GM19455 (cell line): ENCODE measurements around the gene GAL3ST3.
"Not testable (repeated sequence)": the region's sequence is repeated elsewhere in the genome, so short reads cannot be mapped to it uniquely, and the experiment has no call there.

Experiments
- ATAC-seq: cut with Tn5 transposase; IDR thresholded peaks from one replicate; pipeline ENCODE4 v1.9.1; 2021; ENCODE audit not compliant: unreplicated experiment

GAL3ST3 gene

DNA sequence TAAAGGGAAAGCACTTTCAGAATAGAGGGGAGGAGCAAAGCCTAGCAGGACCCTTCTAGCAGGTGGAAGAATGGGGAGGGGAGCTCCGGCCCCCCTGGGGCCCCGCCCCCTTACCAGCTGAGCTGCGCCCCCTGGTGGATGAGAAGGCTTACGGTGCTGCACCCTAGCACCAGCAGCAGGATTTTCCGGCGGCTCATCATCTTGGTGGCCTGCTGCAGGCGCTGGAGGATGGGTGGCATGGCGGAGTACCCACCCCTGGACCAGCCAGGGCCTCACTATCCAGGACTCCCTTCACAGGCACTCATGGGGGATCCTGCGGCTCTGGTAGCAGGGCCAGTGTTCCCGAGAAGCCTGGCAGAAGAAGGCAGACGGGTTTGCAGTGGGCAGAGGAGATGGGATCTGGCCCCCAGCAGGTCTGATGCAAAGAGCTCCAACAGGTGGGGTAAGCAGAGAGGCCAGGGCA, 3.8 kb downstream of the GAL3ST3 start:
- ATAC-seq = no peak

DNA sequence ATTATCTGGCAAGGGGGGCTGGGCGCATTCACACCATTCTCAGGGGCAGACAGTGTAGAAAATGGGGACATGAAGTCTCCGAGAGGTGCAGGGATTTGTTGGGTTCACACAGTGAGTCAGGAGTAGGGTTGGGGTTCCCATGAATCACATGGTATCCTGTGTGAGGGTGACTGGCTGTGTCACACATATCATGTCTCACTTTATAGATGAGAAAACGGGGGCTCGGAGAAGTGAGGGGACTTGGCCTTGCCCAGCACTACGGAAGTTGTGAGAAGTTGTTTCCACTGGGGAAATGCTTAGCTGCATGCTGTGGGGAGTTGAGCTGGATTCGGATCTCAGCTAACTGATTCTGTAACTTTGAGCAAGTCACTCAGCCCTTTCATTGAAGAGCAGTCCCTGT, 4.2 kb downstream of the GAL3ST3 start:
- ATAC-seq = no peak

DNA sequence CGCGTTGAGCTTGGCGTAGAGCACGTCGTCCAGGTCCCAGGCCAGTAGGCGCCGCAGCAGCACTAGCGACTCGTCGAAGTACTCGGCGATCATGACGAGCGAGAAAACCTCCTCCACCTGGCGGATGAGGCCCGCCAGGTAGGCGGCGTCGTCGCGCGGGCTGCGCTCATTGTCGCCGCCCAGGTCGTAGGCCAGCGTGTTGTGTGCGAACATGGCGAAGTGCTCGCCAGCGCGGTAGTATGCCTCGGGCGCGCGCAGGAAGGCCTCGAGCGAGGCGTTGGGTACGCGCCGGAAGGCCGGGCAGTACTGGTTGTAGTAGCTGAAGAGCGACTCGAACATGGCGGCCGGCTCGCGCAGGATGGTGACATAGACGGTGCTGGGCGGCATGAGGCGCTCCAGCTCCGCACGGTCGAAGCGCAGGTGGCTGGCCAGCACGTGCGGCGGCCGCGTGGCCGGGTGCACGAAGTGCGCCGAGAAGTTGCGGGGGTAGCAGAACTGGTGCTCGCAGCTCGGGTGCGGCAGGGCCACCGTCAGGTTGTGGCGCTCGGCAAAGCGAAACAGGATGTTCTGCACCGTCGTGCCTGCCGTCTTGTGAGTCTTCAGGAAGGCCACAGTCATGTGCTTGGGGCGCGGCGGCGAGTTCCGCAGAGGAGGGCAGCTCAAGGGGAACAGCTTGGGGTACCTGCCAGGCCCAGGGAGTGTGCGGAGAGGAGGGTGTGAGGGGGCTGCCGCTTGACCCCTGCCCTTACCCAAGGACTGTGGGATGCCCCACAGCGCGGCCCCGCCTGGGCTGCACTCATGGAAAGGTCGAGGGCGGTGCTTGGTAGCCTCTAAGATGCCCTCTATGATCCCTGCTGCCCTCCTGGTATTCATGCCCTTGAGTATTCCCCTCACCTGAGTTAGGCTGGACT, 5.7 kb downstream of the GAL3ST3 start:
- ATAC-seq = no peak

DNA sequence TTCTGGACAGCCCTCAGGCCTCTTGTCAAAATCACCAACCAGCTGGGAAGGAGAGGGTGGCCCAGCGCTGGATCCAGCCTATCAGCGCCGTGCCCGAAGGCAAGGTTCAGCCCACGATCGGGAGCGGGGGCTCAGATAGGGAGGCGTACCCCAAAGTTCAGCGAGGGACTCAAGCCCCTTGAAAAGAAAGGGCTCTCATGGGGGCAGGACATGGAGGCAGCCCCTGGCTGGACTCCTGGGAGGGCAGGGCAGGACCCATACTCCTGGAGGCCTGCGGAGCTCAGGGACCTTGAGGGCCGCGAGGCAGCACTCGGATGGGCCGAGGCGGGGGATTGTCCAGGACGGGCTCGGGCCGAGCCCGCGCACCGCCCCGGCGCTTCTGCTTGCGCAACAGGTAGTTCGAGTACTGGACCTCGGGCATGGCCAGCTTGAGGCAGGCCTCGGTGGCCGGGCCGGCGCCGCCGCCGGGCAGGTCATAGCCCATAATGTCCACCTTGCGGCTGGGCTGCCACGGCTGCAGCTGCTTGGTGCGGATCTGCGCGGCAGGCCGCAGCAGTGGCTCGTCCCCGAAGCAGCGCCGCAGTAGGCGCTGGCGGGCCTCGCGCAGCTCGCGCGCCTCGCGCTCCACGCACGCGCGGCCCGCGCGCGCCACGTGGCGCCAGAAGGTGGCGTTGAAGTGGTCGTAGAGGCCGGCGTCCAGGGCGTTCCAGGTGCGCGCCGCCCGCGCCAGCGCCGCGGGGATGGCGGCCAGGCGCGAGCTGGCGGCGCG, 6.5 kb downstream of the GAL3ST3 start:
- no peak for ATAC-seq

DNA sequence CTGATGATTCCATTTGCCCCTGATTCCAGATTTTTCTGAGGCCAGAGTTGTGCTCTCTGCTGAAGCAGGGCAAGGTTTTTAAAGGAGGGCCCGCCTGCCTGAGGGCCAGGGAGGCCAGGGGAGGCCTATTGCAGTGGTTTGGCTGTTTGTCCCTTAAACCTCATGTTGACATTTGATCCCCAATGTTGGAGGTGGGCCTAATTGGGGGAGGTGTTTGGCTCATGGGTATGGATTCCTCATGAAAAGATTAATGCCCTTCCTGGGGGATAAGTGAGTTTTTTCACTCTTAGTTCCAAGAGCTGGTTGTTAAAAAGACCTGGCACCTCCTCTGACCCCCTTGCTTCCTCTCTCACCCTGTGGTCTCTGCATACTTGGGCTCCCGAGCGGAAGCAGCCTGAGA, 9.2 kb downstream of the GAL3ST3 start:
- no peak for ATAC-seq

DNA sequence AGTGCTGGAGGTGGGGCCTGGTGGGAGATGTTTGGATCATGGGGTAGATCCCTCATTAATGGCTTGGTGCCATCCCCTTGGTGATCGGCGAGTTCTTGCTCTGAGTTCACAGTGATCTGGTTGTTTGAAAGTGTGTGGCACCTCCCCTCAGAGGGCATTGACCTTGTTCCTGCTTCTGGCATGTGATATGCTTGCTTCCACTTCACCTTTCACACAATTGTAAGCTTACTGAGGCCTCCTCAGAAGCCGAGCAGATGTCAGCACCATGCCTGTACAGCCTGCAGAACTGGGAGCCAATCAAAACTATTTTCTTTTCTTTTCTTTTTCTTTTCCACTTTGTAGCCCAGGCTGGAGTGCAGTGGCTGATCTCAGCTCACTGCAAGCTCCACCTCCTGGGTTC, 11.6 kb downstream of the GAL3ST3 start:
- ATAC-seq = no peak

DNA sequence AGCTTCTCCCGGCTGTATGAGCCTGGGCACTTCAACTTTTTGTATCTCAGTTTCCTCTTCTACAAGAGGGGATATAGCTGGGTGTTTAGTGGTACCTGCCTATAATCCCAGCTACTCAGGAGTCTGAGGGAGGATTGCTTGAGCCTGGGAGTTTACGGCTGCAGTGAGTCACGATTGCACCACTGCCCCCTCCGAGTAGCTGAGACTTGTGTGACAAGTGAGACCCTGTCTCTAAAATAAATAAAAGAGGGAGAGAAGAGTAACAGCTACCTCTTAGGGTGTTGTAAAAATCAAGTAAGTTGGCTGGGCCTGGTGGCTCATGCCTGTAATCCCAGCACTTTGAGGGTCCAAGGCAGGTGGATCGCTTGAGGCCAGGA, 12.6 kb downstream of the GAL3ST3 start:
- ATAC-seq = no peak

DNA sequence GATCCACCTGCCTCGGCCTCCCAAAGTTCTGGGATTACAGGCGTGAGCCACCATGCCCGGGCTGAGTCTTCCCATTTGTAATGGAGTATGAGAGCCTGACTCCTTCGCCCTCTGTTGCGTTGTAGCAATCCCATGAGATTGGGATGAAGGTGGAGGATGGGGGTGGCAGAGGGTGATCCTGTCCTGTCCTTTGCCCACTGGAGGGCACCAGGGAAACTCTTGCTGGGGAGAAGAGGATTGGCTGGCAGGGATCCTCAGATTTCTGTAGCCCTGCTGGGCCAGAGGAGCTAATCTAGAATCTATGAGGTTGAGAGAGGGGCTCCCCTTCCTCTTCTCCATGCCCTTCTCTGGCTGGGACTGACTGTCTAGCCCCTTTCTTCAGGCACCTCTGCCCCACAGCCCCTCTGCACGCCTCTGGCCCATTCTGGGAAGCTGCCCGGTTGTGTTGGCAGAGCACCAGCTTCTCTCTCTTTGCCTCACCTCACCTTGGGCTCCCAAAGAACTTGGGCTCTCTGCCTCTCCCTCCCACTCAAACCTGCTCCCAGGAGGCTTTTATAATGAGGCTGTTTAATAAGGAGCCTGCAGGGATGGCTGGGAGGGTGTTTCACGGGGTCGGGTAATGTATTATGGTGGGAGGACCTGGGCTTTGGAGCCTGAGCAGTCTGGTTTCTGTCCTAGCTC, 13.2 kb downstream of the GAL3ST3 start:
- ATAC-seq = no peak

DNA sequence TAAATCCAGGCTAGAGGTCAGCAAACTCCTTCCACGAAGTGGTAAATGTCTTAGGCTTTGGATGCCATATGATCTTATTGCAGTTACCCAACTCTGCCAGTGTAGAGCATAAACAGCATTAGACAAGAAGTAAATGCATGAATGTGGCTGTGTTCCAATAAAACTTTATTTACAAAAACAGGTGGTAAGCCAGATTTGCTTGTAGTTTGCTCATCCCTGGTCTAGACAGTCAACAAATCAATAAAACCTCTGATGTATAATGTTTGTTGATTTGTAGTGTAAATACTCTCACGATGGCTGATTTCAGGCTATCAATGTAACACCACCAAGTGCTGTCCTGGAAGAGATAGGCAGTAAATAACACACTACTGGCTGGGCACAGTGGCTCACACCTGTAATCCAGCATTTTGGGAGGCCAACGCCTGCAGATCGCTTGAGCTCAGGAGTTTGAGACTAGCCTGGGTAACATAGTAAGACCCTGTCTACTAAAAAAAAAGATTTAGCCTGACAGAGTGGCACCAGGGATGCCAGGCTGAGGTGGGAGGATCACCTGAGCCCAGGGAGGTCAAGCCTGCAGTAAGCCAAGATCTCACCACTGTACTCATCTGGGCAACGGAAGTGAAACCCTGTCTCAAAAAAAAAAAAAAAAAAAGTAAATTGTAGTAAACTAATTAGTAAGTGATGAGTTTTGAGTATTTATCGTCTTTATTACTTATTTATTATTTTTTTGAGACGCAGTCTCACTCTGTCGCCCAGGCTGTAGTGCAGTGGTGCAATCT, 15.8 kb downstream of the GAL3ST3 start:
- ATAC-seq = no peak

DNA sequence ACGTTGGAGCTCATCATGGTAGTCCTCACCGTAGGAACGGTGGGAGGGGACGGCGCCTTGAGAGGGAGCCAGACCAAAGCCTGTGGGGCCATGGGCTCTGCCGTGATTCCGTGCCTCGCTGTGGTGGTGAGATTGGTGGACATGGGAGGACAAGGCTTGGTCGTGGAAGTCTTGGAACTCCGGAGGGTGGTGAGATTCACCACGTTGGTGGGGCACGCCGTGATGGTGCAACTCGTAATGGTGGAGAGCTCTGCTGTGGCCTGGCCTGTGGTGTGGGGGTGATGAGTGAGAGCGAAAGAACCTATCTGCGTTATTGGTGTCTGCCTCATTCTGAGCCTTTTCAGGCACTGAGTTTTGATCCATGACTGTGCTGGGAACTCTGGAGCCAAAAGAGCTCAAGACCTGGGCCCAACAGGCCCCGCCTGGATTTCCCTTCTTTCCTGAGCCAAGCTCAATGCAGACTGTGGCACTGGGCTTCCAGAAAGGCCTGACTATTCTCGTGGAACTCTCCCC, 22.9 kb downstream of the GAL3ST3 start, which contains the start of gene CATSPER1:
Gene CATSPER1 (minus strand): TSS at position 463 of the 513 bp plus-strand sequence. CDS start 100 bp downstream, at position 363.
- no peak for ATAC-seq

DNA sequence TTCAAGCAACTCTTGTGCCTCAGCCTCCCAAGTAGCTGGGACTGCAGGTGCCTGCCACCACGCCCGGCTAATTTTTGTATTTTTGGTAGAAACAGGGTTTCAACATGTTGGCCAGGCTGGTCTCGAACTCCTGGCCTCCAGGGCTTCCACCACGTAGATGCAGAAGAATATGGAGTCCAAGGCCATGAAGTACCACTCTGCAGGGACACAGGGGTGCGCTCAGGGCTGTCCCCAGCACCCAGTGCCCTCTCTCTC, 25.8 kb downstream of the GAL3ST3 start:
- ATAC-seq = not testable (repeated sequence)

DNA sequence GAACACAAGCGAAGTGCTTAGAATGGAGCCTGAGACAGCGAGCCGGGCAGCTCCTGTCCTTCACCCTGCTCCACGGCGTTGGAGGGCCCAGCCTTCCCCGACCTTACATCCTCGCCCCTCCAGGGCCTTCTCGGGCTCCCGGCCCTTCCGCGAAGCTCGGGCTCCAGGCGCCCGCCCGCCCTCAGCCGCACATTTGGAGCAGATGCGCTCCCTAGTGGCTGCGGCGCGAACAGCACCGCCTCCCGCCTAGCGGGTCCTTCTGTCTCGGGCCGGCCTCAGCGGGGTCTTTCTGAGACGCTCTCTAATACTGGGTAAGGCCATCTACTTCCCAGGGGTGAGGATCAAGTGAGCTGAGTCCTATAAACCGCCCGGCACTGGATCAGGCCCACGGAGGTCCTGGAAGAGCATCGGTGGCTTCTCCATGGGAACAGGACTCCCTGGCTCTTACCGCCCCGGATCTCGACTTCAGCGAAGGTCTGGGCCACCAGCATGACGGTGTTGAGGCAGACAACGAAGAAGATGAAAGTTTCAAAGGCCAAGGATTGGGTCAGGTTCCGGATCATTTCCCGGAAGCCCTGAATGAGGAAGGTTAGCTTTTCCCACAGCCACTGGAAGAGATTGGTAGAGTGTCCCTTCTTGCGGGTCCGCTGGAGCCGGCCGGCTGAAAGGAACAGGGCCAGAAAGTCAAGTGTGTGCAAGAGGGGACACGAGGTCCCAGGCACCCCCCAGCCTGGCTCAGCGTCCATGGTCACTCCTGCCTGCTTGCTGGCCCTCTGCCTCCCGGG, 26.4 kb downstream of the GAL3ST3 start:
- ATAC-seq = no peak

DNA sequence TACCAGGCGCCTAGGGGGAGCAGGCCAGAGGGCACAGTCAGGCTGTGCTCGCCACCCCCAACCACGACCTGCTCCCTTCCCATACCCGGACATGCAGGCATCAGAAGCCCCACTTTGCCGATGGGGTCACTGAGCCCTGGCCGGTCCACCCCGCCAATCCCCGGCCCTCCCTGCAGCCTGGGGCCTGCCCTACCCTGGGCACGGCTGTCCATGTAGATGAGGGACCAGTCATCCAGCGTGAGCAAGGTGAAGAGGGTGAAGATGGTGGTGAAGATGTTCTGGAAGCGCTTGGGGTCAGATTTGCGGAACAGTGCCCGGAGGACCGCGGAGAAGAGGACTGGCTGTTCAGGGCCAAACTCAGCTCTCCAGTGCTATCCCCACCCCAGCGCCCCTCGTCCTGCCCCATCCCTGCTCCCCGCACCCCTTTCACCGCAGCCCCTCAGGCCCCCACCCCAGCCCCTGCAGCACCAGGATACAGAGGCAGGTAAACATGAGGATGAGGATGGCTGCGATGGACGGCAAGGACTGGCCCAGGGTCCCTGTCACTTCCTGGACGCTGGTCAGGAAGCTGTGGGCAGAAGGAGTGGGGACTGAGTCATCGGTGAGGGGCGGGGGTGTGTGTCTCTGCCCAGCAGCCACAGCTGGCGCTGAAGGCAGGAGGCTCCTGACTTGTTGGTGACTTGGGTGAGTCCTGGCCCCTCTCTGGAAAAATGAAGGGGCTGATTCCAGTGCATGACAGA, 28.2 kb downstream of the GAL3ST3 start:
- no peak for ATAC-seq

DNA sequence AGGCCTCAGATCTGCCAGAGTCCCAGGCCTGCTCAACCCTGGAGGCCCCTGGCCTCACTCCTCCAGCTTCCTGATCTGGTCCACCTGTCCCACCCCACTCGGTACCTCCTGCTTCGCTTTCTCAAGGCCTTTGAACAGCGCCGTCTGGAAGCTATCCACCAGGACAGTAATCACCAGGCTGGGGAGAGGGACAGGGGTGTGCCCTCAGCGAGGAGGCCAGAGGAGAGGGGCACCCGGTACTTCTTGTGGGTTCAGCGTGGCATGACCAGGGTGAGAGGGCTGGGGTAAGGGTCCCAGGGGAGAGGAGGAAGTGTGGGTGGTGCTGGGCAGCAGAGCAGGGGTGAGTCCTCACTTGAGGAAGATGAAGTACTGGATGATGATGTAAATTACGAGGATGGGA, 28.7 kb downstream of the GAL3ST3 start:
- ATAC-seq = no peak

DNA sequence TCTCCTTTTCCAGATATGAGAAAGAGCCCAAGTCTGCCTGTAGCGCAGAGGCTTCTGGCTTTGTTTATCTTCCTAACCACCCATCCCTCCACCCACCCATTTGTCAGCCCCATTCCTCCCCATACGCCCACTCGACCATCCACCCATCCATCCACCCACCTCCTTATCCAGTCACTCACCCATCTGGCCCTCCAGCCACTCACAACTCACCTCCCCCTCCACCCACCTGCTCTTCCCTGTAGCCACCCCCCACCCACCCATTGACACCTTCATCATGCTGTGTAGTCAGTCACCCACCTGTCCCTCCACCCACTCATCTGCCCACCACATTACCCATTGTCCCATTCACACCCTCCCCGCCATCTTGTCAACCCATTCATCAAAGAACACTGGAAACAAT, 31.6 kb downstream of the GAL3ST3 start:
- ATAC-seq = no peak

DNA sequence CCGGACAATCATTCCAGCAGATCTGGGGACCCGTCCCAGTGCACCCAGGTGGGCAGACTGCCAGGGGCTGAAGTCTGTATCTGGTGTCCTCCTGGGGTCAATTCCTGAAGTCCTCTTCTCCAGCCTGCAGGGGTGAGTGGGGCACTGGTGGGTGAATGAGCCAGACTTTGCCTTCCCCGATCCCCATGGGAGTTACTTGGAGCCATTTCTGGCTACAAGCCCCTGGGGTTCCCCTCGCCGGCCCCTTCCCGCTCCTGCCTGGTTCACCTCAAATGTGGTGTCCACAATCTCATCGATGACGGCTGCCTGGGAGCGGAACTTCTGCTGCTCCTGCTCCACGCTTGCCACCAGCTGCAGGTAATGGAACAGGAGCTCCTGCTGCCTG, 32.2 kb downstream of the GAL3ST3 start:
- no peak for ATAC-seq

DNA sequence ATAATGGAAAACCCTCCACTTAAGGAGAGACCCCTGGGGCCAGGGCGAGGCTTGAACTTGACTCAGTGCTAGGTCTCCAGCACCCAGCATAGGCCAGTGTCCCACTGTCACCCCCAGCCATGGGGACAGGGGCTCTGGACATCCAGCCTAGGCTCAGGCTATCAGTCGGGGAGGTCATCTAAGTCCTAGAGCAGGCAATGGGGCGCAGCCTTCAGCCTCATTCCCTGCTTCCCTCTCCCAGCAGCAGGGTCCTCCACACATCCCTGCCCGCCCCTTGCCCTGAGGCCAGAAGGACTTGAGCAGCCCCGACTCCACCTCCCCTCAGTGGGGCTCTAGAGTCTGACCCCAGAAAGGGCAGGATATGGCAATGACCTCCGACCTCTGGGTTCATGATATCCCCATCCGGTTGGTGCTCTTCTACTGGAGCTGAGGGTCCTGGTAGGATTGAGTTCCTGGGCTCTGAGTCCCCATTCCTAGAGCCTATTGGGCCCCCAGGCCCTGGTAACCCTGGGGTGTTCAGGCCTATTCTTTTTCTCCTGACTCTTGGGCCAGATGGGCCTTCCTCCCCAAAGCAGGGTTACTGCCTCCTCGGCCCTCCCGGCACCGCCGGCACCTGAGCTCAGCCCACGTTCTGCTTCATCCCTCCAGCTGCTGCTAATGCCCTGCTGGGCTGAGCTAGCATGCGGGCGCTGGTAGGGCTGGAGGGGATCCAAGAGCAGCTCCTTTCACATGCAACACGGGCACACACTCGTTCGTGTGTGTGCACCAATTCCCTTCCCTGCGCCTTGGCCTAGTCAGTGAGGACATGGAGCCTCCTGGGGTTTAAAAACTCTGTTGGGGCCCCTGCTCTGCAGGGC, 32.8 kb downstream of the GAL3ST3 start:
- ATAC-seq = no peak

DNA sequence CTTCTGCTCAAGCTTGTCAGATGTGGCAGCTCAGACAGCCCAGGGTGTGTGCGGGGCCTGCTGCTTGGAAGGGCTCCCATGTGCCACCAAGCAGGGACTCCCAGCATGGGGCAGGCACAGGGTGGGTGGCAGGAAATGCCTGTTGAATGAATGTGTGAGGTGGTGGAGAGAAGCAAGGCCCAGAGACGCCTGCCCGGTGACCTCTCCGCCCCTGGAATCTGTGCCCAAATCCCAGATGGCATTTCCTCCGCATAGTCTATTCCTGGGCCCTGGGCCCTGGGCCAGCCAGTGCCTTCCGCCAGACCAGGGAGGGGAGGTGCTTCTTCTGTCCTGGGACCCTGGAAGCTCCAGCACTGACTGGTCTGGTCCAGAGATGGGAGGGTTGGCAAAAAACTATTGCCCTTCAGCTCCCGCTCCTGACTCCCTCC, 33.5 kb downstream of the GAL3ST3 start:
- ATAC-seq = no peak
